IMR-90 (cell line): Measurements from ENCODE around the gene PSMA6.

ENCODE experiments used
- BHLHE40 ChIP-seq: fragments of 150-350 bp; IDR thresholded peaks from 2 replicates; pipeline ENCODE4 v1.6.1; 2016; ENCODE audit warnings: mild to moderate bottlenecking, low read depth, low read length
- CTCF ChIP-seq: conservative IDR thresholded peaks from 2 replicates; pipeline ENCODE4 v1.5.1; 2012; ENCODE audit warnings: mild to moderate bottlenecking, low read depth, low read length, improper control_type of control experiment
- MAZ ChIP-seq: IDR thresholded peaks from 2 replicates; pipeline ENCODE4 v1.6.1; 2012; ENCODE audit warnings: low read depth, mild to moderate bottlenecking, low read length, improper control_type of control experiment, moderate library complexity, borderline replicate concordance
- POLR2A ChIP-seq: IDR thresholded peaks from 2 replicates; pipeline ENCODE4 v1.6.1; 2012; ENCODE audit warnings: mild to moderate bottlenecking, low read depth, low read length

DNA sequence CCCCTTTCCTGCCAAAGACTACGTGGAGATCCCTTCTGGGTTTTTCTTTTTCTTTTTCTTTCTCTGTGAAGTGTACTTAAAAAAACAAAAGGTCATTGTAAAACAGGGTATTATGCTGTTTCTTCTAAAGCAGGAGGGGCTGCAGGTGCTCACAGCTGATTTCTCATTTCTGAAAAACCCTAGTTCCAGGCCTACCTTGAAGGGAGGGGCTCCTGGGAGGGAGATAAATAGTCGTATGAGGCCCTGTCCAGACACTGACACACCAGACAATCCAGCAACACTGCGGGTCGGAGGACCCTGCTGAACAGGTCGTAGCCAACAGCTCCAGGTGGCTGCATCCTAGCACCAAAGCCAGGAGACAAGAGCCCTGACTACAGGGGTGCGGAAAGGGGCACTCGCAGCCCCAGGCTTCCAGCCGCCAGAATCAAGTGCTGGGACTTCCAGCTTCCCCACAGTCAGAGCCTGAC is 41.1 kb downstream of the PSMA6 start:
- TF ChIP-seq MAZ, result no peak
- no peak for TF ChIP-seq POLR2A
- no peak for TF ChIP-seq BHLHE40
- no peak for TF ChIP-seq CTCF
